CD4-positive, alpha-beta T cell treated with Interleukin-10 for 1 hour (primary cell): ENCODE results near the gene ELMO3.

Experiments
- DNase-seq: peaks from one replicate; pipeline ENCODE4 v3.0.0-alpha.2; 2020

Gene ELMO3

DNA sequence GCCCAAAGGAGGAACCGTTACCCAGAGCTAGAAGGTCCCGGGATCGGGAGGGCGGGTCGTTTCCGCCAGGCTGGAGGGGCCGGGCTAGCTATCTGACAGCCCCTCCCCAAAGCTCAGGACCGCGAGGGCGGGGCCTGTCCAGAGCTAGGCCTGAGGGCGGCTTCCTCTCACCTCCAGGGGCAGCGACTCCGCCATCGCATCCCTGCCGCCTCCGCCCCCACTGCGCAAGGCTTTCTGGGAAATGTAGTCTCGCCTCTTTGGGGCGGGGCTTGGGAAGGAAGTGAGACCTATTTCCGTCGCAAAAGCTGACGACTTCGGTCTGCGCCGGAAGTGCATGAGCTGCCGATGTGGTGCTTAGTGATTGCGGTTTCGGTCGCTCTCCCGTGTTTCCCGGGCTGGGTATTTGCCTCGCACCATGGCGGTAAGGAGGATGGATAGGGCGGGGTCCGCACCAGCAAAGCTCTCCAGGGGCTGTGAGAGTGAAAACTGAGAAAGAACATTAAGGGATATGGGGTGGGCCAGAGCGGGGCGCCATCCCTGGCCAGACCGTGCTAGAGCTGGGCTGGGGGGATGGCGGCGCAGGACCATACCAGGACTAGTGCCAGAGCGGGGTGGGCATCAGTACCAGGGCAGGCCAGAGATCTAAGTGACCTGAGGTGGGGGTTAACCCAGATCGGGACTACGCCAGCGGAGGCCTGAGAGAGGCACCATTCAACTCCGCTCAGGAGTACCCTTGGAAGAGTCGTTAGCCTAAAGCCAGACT is 28.1 kb downstream of the ELMO3 start, which contains the start of gene TMEM208:
Gene TMEM208 (plus strand): TSS at position 327 of the 763 bp plus-strand sequence. CDS start 89 bp downstream, at position 416.
- peak; percentile 99 for DNase-seq

DNA sequence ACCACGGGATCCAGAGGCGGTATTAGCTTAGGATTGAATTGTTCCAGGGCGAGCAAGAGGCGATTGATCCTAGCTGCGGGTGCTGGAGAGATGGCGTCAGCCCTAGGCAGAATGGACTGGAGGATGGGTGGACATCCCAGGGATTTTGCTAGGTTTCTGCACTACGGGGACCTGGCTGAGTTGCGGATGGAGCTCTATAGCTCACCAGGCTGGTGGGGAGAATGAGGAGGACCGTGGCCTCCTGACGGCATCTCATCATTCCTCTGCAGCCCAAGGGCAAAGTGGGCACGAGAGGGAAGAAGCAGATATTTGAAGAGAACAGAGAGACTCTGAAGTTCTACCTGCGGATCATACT is 28.6 kb downstream of the ELMO3 start:
- DNase-seq = no peak

DNA sequence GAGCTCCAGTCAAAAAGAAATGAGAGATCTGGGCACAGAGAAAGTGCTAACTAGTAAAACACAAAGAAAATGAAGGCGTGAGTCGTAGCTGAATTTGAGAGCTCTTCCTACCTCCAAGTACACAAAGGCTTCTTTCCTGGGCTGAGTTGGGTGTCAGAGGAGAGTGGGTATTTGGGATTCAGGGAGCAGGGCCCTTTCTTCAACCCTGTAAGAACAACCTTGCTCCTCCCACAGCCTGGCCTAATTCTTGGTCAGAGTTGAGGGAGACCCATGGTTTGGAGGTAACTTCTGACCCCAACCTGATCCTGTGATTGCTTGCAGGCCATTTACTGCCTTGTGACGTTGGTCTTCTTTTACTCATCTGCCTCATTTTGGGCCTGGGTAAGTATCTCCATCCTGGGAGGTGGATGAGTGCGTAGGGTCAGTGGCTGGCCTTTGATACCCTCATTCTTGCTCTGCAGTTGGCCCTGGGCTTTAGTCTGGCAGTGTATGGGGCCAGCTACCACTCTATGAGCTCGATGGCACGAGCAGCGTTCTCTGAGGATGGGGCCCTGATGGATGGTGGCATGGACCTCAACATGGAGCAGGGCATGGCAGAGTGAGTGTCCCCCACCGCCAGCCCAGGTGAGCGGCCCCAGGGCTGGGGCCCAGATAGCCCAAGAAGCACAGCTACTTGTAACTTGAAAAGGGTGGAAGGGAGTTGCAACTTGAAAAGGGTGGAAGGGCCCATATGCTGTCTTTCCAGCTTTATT is 29.3 kb downstream of the ELMO3 start:
- no peak for DNase-seq

DNA sequence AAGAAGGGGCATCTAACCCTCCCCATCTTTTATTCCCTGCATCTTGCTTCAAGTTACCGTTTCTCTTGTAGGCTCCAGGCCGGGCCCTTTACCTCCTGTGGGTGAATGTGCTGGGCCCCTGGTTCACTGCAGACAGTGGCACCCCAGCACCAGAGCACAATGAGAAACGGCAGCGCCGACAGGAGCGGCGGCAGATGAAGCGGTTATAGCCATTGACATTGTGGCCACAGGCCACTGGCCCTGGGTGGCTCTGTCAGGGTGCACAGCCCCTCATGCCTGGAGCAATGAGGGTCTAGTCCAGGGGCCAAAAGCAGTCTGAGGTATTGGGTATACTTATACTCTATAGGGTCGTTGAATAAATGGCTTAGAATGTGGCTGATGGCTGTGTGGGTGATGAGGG is 30.0 kb downstream of the ELMO3 start:
- no peak for DNase-seq

DNA sequence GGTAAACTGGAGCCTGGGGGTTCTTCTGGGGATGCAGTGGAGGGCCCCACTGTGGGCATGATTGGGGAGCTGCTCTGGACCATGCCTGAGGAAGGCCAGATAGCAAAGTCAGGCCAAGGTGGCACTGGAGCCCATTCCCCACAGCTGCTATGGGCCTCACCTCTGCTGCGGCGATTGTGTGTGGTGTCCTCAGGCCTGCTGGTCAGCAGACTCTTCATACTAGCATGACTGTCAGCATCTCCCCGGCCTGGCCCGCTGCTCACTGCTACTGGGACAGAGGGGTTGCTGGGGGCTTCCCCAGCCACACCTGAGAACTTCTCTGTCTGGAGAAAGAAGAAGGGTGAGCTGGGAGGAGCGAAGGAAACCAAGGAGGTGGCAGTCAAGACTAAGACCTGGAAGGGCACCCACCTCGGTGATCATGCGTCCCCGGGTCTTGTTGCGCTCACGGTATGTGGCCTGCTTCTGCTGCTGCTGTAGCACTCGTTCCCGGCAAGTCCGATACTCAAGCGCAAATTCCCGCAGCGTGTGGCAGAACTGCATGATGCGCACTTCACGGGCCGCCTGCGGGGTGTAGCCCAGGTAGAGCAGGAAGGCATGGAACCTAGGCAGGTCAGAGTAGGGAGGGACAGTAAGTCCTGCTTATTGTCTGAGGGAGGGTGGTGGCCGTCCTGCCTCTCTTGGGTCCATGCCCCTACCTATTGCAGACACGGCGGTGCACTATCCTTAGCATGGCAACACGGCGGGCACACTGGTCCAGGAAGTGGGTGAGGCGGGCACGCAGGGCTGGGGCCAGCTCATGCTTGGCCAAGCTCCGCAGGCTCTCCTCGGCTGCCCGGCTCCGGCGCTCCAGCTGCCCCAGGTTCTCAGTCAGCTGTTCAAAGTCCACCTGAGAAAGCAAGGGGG is 31.2 kb downstream of the ELMO3 start:
- DNase-seq = no peak

DNA sequence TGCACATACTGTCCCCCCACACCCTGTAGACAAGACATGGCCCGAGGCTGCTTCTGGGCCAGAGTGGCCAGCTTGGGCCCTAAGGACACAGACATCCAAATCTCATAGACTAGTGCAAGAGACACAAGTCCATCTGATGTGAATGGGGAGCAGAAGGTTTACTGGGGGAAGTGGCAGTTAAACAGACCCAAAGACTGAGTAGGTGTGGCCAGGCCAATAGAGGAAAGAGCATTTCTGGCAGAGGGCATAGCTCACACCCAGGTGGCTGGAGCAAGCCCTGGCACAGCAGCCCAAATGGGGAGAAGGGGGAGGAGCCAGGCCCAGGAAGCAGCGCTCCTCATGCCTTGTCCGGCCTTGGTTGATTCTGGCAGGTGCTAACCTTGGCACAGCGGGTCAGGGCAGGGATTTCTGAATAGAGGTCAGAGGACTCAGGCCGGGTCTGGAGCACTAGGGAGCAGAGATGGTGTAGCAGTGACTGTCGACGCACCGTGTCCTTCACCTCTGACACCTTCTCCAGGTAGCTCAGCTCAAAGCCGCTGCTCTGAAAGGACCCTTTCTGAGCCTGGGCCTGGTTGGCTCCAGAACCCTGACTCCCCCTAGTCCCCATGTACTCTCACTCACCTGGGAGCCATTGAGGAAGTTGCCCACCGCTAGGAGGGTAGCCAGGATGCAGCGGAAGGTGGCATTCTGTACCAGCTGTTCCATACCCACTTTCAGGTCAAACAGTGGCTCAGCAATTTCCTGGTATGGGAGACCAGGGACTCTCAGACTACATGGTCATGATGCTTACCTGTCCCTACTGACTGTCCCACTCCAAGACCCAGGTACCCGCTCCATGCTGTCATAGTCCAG is 32.1 kb downstream of the ELMO3 start:
- DNase-seq = no peak

DNA sequence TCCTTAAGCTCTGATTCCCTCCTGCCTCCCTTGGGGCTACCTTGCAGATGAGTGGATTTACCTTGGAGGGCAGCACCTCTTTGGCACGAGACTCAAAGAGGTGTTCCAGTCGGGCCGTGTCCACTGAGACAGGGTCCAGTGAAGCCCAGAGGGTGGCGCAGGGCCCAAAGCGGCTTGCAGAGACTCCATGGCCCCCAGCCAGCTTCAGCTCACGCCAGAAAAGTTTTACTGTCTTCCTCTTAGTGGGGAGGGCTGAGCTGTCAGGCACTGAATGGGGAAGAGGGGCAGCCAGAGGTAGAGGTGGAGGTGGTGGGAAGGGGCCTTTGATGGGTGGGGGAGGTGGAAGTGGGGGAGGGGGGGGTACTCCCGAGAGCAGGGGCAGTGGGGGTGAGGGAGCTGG is 34.7 kb downstream of the ELMO3 start:
- no peak for DNase-seq

DNA sequence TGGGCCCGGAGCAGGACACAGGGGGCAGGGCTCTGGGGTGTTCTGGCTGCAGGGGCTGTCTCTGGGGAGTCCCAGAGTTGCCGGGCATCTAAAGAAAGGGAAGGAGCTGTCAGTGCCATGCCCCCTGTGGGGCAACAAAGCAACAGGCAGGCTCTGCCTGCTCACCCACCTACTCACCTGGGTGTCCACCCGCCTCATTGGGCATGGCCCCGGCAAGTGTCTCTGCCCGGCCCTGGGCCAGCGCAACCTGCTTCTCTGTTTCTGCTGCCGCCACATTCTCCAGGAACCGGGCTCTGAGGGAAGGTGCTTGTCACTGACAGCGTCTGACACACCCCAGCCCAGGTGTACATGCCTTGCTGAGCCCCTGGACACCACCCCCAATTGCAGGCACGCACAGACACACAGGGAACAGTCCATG is 35.3 kb downstream of the ELMO3 start:
- no peak for DNase-seq

DNA sequence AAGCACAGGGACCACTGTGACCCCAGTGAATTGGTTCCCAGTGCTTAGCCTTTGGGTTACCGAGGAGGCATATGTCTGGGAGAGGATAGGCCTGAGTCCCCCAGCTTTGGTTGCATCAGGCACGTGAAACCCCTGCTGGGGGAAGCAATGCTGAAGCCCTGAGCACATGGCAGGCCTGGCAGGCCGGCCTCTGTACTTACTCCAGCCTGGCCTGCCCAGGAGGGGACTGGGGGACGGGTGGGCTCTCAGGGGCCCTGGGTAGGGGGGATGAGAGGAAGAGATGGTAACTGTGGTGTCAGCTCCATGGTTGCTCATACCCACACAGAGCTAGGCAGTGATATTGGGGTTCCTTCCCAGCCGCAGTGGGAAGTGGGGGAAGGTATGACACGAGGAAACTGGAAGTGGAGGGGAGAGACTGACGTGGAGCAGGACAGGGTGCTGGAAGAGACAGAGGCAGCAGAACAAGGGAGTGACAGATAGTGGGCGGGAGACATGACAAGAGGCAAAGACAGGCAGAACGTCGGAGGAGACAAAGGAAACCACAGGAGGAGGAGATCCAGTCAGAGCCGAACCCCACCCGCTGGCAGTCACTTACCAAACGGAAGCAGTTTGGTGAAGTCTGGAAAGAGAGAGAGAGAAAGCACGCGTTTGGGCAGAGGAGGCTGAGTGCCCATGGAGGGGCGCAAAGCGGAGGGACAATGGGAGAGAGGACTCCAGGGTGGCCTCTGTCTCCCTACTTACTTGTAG is 37.1 kb downstream of the ELMO3 start:
- DNase-seq = peak; percentile 77

DNA sequence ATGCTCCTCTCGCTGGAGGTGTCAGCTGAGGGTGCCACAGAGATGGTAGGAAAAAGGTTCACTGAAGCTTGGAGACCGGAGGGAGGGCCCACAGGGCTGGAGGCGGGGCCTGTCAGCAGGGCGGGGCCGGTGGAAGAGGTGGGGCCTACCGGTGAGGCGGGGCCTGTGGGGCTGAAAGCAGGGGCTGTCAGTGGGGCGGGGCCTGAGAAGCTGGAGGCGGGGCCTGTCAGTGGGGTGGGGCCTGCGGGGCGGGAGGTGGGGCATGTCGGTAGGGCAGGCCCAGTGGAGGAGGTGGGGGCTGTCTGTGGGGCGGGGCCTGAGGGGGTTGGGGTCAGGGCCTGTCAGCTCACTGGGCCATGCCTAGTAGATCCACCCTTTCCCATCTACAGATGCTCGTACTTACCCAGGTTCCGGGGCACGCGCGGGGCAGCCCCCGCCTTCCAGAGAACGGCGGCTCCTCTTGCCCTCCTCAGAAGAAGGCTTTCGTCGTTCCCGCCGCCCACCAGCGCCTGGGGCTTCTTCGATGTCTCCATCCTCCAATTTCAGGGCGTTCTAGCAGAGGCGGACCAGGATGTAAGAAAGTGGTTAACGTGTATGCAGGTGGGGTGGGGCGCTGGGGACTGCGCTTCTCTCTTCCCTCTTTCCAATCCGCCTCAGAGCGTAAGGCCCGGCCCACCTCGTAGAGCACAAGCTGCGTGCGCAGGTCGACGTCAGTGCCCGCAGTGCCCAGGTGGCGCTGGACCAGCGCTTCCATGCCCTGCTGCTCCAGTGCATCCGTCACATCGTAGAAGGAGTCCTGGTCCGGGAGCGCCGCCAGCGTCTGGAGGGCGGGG is 37.8 kb downstream of the ELMO3 start:
- DNase-seq = peak; percentile 87

DNA sequence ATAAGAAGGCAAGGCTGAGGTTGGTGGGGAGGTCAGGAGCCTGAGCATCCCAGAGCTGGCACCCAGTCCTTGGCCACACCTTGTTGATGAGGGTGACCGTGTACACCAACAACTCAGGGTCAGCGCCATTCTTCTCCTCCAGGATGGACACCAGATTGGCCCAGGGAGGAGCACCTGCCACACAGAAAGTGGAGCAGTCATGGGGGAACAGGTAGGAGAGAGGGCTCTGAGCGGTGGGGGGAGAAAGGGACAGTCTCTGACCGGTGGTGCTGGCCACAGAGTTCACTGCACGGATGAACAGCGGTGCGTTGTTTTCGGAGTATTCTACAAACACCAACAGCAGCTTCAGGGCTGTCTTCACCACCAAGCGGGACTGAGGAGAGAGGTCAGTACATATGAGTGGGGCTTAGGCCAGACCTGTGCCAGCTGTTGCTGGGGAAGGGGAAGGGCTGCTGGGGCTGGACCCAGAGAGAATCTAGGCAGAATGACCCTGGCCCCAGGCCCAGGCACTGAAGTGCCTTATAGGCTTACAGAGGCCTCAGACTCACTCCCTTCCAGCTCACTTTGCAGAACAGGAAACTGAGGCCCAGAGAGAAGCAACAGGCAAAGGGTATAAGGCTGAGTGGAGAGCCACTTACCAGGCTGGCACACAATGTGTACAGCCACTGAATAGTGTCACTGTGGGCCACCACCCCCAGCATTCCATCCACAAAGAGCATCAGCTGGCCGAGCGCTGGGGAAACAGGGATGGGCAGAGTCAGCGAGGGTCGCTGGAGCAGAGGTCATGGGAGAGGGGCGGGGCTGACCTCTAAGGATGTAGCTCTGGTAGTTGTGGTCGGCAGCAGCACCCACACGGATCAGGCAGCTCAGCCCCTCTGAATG is 38.7 kb downstream of the ELMO3 start:
- DNase-seq = no peak

DNA sequence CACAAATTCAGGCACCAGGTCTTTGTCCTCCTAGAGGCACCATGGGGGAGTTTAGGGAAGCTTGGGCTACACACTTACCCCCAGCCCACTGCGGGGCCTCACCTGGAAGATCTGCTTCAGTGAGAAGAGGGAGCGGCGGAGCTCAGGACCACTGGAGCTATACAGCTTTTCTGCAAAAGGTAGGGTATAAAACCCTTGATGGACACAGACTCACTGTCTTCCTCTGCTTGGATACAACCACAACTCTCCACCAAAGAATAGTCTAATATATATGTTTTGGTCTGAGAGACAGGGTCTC is 39.3 kb downstream of the ELMO3 start:
- no peak for DNase-seq

DNA sequence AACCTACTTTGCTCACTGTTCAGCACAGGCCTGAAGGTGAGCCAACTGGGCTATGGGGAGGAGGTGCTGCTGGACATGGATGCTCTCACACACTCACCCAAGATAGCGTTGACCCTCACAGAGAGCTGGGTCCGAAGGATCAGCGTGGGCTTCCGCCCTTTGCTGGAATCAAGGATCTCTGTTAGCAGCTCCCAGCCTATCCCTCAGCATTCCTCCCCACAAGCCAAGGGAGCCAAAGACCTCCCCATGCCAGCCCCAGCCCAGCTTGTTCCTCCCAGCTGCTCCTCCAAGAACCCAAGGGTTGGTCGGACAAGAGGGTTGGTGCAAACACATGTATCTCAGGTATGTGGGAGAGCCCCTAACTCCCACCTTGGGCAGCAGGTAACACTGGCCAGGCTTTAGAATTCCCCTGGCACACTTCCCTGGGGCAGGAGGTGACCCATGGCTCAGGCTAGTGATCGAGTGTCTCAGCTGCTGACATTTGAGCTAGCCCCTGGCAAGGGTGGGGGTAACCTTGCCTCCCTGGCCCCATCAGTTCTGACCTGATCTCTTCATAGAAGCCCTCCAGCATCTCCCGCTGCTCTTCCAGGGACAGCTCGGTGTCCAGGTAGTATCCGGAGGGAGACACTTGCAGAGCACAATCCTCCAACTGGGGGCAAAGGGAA is 40.0 kb downstream of the ELMO3 start:
- no peak for DNase-seq

DNA sequence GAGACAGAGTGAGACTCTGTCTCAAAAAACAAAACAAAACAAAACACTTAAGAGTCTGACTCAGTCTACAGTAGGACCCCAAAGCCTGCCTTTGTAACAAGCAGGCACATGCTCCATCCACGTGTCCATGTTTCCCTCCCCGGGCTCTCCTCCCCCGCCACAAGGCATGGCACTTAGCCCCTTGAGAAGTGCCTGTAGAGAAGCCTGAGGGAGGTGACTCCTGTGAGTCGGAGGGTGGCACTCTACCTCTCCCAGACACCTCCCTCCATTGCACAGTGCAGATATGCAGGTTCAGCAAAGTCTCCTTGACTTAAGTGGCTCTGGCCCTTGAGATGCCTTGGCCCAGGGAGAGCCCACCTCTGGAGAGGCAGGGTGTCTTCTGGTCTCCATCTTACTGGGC is 41.6 kb downstream of the ELMO3 start:
- no peak for DNase-seq

DNA sequence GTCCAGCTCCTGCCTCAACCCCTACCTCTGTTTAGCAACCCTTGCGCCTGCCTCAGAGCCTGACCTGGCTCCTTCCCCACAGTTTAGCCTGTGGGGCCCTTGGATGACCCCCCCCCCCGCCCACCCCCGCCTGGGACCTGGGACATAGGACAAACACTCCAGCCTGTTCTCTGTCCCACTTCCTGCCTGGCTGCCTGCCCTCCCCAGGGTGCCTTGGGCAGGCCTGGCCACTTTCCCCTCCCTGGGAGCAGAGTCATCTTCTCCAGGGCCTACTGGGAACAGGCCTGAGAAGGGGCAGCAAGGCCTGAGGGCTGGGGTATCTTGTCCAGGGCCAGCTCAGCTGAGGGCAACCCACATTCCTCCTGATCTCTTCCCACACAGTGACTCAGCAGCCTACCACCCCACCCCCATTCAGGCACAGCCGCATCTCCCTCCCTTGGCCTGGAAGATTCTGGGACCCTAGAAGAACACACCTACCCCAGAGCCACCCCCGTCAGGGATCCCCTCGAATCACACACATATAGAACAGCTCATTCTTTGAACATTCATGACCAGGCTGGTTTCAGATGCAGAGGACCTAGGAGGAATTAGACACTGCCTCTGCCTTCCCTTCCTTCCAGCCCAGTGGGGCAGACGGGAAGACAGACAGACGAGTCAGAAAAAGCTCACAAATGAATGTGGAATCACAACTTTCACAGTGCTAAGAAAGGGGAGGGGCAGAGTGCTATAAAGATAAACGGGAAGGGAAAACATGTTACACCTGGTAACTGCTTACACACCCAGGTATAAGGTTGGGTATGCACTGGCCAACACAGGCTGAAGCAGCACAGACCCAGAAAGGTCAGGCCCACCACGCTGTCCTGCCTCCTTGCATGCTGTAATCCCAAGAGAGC is 42.3 kb downstream of the ELMO3 start:
- no peak for DNase-seq

DNA sequence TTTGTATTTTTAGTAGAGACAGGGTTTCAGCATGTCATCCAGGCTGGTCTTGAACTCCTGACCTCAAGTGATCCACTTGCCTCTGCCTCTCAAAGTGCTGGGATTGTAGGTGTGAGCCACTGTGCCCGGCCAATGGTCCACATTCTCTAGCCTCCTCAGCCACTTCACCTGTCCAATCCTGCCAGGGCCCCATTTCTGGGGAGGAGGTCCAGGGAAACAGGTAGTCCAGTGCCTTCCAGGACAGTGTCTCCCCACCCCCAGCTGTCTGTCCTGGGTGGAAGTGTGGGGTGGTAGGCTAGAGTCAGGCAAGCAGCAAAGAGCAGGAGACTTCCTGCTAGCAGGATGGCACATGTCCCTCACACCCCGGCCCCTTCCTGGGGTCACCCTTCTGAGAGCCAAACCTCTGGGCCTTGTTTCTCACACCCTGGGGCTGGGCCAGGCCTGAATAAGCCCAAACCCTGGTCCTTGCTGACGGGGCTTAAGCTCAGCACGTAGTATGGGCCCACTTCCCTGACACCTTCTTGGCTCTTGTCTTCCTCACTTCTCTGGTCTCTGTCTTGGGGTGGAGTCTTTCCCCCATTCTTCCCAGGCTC is 43.3 kb downstream of the ELMO3 start:
- DNase-seq = no peak

DNA sequence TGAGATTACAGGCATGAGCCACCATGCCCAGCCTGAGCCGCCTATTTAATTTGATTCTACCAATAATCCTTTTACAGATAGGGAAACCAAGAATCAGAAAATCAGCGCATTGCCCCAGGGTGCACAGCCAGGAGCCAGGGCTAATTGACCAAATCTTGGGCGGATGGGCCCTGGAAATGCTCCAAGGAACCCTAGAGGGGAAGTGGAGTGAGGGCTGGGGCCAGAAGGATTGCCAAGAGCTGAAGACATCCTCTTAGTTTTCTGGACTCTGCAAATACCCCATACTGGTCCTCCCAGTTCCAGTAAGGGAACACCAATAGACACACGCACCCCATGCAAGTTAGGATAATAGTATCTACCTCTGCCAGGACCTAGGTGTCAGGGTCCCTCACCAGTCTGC is 44.5 kb downstream of the ELMO3 start:
- DNase-seq = no peak
